Upper lobe of right lung (tissue), 1 donor: ENCODE data around the gene ZNF407. TPM values are rescaled to one million over a fixed set of nuclear protein-coding genes. Genes with fewer than 3 reads are reported as not detected.

Experiments used
- ATAC-seq: fragments of 200-7000 bp; cut with Tn5 transposase; one replicate; pipeline ENCODE4 v1.9.1; 2020; ENCODE audit warnings: mild to moderate bottlenecking, moderate library complexity
- DNase-seq: peaks from one replicate; pipeline ENCODE4 v3.0.0-alpha.2; 2020
- H3K27ac ChIP-seq: fragments of 200-600 bp; one replicate; pipeline ENCODE4 v1.8.0; 2022
- H3K27me3 ChIP-seq: fragments of 200-600 bp; one replicate; pipeline ENCODE4 v1.8.0; 2022; ENCODE audit warnings: mild to moderate bottlenecking
- H3K36me3 ChIP-seq: fragments of 200-600 bp; one replicate; pipeline ENCODE4 v1.8.0; 2022
- H3K4me1 ChIP-seq: fragments of 200-600 bp; one replicate; pipeline ENCODE4 v1.8.0; 2022
- H3K4me3 ChIP-seq: fragments of 200-600 bp; one replicate; pipeline ENCODE4 v1.8.0; 2022; ENCODE audit warnings: mild to moderate bottlenecking
- H3K9me3 ChIP-seq: fragments of 200-600 bp; one replicate; pipeline ENCODE4 v1.8.0; 2022
- intact Hi-C: fragments of 100-400 bp; cut with DNase I; formaldehyde crosslinking; loops from one replicate; pipeline ENCODE4 v1.11.0; 2022
- total RNA-seq: library from RNA; stranded (reverse); fragmentation: NEBNext Ultra II Directional; extraction: Animal tissue kit (Norgen Biotek cat#: 25700); gene quantifications from one replicate; pipeline ENCODE4 v1.2.1, GENCODE V29; 2021
- TF ChIP-seq, protein P1 (sequence below): fragments of 200-600 bp; IDR thresholded peaks from one replicate; pipeline ENCODE4 v1.8.0; 2022; ENCODE audit warnings: antibody characterized with exemption
- donor health status: DM: no; HTN: yes; CAD: no; lungs with severe emphysema.

ZNF407 gene
- total RNA-seq, 1 donor from 2014 or later, result 18.4 TPM

- H3K4me1 ChIP-seq, result no peaks in the 10 kb centered on the region
- H3K27ac ChIP-seq, result no peak overlapping the region
- no peaks in the 10 kb centered on the region for H3K36me3 ChIP-seq
- ATAC-seq (no peak), DNase-seq (no peak)
- H3K27me3 ChIP-seq, result no peaks in the 10 kb centered on the region
- H3K9me3 ChIP-seq, result no peaks in the 10 kb centered on the region
- intact Hi-C loops, result no loop called here
- TF ChIP-seq, protein P1, sequence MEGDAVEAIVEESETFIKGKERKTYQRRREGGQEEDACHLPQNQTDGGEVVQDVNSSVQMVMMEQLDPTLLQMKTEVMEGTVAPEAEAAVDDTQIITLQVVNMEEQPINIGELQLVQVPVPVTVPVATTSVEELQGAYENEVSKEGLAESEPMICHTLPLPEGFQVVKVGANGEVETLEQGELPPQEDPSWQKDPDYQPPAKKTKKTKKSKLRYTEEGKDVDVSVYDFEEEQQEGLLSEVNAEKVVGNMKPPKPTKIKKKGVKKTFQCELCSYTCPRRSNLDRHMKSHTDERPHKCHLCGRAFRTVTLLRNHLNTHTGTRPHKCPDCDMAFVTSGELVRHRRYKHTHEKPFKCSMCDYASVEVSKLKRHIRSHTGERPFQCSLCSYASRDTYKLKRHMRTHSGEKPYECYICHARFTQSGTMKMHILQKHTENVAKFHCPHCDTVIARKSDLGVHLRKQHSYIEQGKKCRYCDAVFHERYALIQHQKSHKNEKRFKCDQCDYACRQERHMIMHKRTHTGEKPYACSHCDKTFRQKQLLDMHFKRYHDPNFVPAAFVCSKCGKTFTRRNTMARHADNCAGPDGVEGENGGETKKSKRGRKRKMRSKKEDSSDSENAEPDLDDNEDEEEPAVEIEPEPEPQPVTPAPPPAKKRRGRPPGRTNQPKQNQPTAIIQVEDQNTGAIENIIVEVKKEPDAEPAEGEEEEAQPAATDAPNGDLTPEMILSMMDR, result no peak
- H3K4me3 ChIP-seq, result no peak overlapping the region
Measured at GRCh38 chr18:74918276-74918790, 320.7 kb downstream of the ZNF407 start.

GRCh38 chr18:74921057-74921820 is 323.6 kb downstream of the ZNF407 start:
- Histone ChIP-seq H3K4me1 (no peaks in the 10 kb centered on the region), H3K36me3 (no peaks in the 10 kb centered on the region), H3K27ac (no peak overlapping the region), H3K9me3 (no peaks in the 10 kb centered on the region), H3K27me3 (no peaks in the 10 kb centered on the region), H3K4me3 (no peak overlapping the region)
- no peak for DNase-seq
- intact Hi-C loops, result no loop called here
- TF ChIP-seq, protein P1, result no peak
- ATAC-seq, result no peak

DNA sequence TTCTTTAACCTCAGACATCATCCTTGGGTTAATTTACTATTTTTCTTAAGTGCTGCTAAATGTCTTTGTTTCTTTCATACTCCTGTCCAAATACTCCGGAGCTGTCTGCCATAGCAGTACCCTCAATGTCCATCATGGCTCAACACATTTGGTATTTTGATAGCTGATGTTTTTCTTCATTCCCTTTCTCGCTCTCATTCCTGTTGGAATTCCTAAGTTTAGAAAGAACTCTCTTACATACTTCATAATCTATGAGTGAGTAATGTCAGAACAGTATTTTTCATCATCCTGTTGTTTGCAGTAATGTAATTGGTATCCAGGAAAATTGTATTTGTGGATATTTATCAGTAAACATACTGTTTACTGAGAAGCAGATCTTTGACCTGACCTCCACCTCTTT is 328.4 kb downstream of the ZNF407 start:
- intact Hi-C loops, result no loop called here
- Histone ChIP-seq H3K9me3 (no peaks in the 10 kb centered on the region), H3K4me3 (no peak overlapping the region), H3K36me3 (no peaks in the 10 kb centered on the region), H3K4me1 (no peaks in the 10 kb centered on the region), H3K27me3 (no peaks in the 10 kb centered on the region), H3K27ac (no peak overlapping the region)
- ATAC-seq (no peak), DNase-seq (no peak)
- TF ChIP-seq, protein P1, result no peak

DNA sequence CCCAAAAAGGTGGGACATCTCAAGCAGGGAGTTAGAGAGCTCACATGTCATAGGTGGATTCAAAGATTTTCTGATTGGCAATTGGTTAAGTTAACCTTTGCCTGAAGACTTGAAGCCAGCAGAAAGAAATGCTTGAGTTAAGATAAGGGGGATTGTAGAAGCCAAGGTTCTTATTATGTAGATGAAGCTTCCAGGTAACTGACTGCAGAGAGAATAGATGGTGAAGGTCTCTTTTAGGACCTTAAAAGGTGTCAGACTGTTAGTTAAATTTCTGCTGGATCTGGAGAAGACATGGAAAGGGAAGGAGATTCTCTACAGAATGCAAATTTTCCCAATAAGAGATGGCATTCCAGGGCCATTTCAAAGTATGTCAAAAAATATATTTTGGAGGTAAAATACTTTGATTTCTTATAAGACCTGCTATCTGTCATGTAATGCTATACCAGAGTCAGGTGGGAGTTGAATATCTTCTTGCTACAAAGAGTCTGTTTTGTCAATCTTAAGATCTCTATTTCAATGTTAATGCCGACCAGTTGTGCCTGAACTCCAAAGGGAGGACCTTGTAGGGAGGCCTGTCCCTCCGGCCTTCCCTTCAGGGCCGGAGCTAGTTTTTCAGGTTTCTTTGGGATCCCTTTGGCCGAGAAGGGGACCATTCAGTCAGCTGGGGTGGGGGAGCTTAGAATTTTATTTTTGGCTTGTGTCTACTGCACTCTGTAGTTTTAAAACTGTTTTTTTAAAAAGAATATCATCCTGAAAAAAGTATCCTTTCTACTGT is 330.7 kb downstream of the ZNF407 start:
- intact Hi-C loops, result no loop called here
- H3K9me3 ChIP-seq, result no peaks in the 10 kb centered on the region
- ATAC-seq, result no peak
- no peaks in the 10 kb centered on the region for H3K27me3 ChIP-seq
- no peak for DNase-seq
- H3K27ac ChIP-seq, result no peak overlapping the region
- TF ChIP-seq, protein P1, result no peak
- H3K4me3 ChIP-seq, result no peak overlapping the region
- H3K4me1 ChIP-seq, result no peaks in the 10 kb centered on the region
- H3K36me3 ChIP-seq, result no peaks in the 10 kb centered on the region

DNA sequence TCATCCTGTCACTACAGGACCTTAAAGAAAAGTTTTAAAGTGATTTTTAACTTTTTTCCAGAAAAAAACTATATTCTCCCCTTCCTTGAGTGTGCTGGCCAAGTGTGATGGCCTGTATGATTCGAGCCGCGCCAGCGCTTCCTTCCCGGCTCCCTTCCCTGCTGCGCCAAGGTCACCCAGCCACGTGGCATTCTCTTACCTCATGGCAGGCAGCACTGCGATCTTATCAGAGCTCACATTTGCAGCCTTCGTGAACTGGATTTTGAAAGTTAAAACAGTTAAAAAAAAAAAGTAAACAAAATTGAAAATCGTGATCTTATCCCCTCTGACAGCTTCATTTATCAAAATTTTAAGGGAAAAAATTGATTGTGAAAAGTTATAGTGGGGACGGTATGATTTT is 331.4 kb downstream of the ZNF407 start:
- H3K36me3 ChIP-seq, result no peaks in the 10 kb centered on the region
- TF ChIP-seq, protein P1, result no peak
- H3K9me3 ChIP-seq, result no peaks in the 10 kb centered on the region
- DNase-seq (no peak), ATAC-seq (no peak)
- intact Hi-C loops, result no loop called here
- no peaks in the 10 kb centered on the region for H3K27me3 ChIP-seq
- no peaks in the 10 kb centered on the region for H3K4me1 ChIP-seq
- no peak overlapping the region for H3K27ac ChIP-seq
- H3K4me3 ChIP-seq, result no peak overlapping the region
